Ramos (cell line): ENCODE data around the gene GPR37L1.

ENCODE experiments used
- in situ Hi-C: fragments of 300-500 bp; cut with MboI; formaldehyde crosslinking; loops from one replicate; pipeline ENCODE4 v1.14.3; 2022; ENCODE audit warnings: low sequenced_read_pairs; ENCODE audit not compliant: unreplicated experiment

Gene GPR37L1

DNA sequence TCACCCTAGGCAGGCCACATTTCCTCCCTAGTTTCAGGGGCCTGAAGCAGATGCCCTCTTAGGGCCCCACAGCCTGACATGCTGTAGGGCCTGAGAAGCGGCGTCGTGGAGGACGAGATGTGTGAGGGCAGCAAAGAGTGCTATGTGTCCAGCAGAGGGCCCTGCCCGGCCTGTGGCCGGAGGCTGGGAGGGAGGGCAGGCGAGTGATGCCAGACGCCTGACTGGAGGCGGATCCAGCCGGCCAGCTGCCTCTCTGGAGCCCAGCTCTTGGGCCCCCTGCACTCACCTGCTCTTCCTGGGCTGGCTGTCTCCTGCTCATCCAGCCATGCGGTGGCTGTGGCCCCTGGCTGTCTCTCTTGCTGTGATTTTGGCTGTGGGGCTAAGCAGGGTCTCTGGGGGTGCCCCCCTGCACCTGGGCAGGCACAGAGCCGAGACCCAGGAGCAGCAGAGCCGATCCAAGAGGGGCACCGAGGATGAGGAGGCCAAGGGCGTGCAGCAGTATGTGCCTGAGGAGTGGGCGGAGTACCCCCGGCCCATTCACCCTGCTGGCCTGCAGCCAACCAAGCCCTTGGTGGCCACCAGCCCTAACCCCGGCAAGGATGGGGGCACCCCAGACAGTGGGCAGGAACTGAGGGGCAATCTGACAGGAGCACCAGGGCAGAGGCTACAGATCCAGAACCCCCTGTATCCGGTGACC, at the start of gene GPR37L1:
TSS of gene GPR37L1 (plus strand) at position 279 of the 697 bp plus-strand sequence. CDS start at position 326, 47 bp downstream.
- in situ Hi-C loops, result loop anchor here (25.0 kb wide), 1 partner anchor 110 kb away; the partner anchor contains the start of gene ELF3

DNA sequence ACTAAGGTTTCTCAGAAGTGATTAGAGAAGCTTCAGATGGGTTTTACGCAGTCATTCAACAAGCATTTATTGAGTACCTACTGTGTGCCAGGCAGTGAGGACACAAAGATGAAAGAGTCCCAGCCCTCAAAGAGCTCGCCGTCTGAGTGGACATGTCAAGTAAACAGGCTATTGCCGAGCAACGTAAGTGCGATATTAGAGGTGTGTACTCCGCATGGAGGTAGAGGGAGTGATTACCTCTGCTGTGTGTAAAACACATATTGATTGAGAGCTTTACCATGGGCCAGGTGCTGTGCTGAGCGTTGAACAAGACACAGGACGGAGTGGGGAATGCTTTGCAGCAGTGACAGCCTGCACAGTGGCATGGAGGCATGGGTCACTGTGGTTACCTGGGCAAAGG, 49.5 kb upstream of the GPR37L1 start:
- in situ Hi-C loops, result no loop called here

- in situ Hi-C loops, result no loop called here
These were observed 47.7 kb upstream of the GPR37L1 start for GRCh38 chr1:202074985-202075384.

GRCh38 chr1:202075389-202075788, 47.3 kb upstream of the GPR37L1 start:
- in situ Hi-C loops, result no loop called here

- in situ Hi-C loops, result no loop called here
These were observed 46.6 kb upstream of the GPR37L1 start for GRCh38 chr1:202076050-202076511.

- in situ Hi-C loops, result no loop called here
These were observed 44.5 kb upstream of the GPR37L1 start for GRCh38 chr1:202078241-202078640.

DNA sequence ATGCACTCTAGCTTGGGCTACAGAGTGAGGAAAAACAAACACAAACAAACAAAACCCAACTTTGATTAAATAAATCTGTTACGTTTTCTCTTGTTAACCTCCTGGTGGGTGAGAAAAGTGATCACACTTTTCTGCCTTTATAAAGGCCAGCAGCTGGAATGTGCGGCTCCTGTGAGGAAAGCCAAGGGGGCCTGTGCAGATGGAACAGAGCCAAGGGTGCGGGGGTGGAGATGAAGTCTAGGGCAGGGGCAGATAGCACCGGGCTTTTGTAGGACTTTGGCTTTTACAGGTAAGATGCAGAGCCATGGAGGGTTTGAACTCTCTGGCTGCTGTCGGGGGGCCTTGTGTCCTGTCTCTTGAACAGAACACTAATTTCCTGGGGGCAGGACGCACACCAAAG, 40.7 kb upstream of the GPR37L1 start:
- in situ Hi-C loops, result no loop called here

GRCh38 chr1:202084791-202085681, 37.7 kb upstream of the GPR37L1 start:
- in situ Hi-C loops, result no loop called here

GRCh38 chr1:202085682-202086373, 36.9 kb upstream of the GPR37L1 start:
- in situ Hi-C loops, result no loop called here

- in situ Hi-C loops, result no loop called here
These were observed 36.0 kb upstream of the GPR37L1 start for GRCh38 chr1:202086579-202087350.

DNA sequence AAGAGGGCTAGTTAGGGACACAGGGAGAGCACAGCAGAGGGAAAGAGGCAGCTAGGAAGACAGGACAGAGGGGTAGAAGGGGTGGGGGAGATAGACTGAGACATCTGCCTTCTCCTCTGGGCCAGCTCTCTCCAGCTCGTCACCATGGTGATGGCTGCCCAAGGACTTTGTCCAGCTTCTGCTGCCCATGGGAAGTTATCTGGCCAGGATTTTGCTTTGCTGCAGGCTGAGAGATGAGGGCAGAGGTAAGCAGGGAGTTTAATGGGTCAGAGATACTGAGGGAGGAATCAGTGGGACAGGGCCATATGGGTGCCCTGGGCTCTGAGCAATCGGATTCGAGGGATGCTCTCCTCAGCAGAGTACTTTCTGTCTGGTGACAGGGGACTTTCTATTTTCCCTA, 34.5 kb upstream of the GPR37L1 start:
- in situ Hi-C loops, result no loop called here

DNA sequence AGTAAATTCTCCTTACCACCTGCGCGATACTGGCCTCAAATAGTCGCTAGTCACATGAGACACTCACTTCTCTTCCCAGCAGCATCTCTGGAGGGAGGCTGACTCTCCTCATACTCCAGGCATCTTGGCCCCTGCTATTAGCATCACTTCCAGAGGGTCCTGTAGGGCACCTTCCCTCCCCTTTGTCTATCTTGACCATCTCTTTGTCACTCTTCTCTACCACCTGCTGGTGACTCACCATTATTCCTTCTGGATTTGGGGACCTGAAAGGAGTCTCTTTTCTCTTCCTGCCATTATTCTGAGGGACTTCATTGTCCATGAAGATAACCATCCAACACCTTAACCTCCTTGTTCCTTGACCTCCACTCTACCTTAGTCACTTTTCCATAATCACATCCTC, 31.7 kb upstream of the GPR37L1 start:
- in situ Hi-C loops, result no loop called here

GRCh38 chr1:202093858-202094257, 28.9 kb upstream of the GPR37L1 start:
- in situ Hi-C loops, result no loop called here

DNA sequence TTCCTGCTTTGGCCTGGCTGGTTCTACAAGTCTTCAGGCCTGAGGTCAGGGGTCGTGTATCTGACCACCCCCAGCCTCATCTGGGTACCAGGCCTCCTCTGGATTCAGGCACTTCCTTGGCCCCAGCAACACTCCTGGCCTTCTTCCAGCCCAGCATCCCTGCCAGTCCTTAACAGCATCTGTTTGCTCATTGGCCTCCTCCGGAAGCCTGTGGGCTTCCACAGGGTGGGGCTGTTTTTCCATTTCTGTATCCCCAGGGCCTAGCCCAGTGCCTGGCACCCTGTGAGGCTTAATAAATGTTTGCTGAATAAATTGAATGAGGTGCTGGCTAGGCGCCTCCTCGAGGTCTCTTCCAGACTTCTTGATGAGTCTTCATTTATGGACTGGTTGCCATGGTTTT, 21.5 kb upstream of the GPR37L1 start:
- in situ Hi-C loops, result loop anchor here (25.0 kb wide), 1 partner anchor 89 kb away; the partner anchor contains the start of gene ELF3

- in situ Hi-C loops, result loop anchor here (25.0 kb wide), 1 partner anchor 92 kb away; the partner anchor contains the start of gene ELF3
These were observed 18.6 kb upstream of the GPR37L1 start for GRCh38 chr1:202104073-202104472.

GRCh38 chr1:202105571-202106339, 17.0 kb upstream of the GPR37L1 start:
- in situ Hi-C loops, result loop anchor here (25.0 kb wide), 1 partner anchor 93 kb away; the partner anchor contains the start of gene ELF3

- in situ Hi-C loops, result loop anchor here (25.0 kb wide), 1 partner anchor 94 kb away; the partner anchor contains the start of gene ELF3
These were observed 16.1 kb upstream of the GPR37L1 start for GRCh38 chr1:202106340-202107254.

DNA sequence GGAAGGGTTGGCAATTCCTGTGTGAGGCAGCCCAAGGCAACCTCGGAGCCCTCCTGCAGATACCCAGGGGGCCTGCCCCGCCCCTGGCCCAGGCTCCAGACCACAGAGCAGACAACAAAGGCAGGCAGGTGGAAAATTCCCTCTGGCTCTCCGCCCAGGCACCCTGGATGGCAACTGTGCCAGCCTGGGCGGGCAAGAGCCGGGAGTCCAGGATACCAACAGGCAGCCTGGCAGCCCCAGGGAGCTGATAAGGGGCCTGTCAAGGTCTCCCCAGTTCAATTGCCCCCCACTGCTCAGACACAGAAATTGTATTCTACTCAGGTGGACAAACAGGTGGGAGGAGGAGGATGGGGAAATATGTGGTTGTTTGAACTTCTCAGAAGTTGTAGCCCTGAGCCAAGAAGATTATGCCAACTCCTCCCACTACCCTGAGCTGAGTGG, 15.4 kb upstream of the GPR37L1 start:
- in situ Hi-C loops, result loop anchor here (25.0 kb wide), 1 partner anchor 95 kb away; the partner anchor contains the start of gene ELF3
